Effector memory CD8-positive, alpha-beta T cell (primary cell): ENCODE measurements around the gene OR10H3.
"Not testable (repeated sequence)": the region's sequence is repeated elsewhere in the genome, so short reads cannot be mapped to it uniquely, and the experiment has no call there.

ENCODE experiments used
- ATAC-seq: fragments of 150-1000 bp; cut with Tn5 transposase; replicated peaks from 2 replicates; pipeline ENCODE4 v1.10.0; 2021; ENCODE audit warnings: mild to moderate bottlenecking, moderate library complexity
- DNase-seq, 3 experiments: peaks; one replicate each; pipeline ENCODE4 v3.0.0; 2021
- H3K27ac Mint-ChIP-seq, 2 donors: one replicate each; pipeline ENCODE4 v1.8.0; 2022; ENCODE audit warnings: mild to moderate bottlenecking in 2 of 2, mixed read lengths in 2 of 2, moderate library complexity in 2 of 2
- H3K27me3 Mint-ChIP-seq, 2 donors: one replicate each; pipeline ENCODE4 v1.8.0; 2022; ENCODE audit warnings: mixed read lengths in 2 of 2
- H3K36me3 Mint-ChIP-seq: one replicate; pipeline ENCODE4 v1.8.0; 2022; ENCODE audit warnings: mild to moderate bottlenecking, moderate library complexity, mixed read lengths; ENCODE audit not compliant: insufficient read depth
- H3K4me1 Mint-ChIP-seq, 2 donors: one replicate each; pipeline ENCODE4 v1.8.0; 2022; ENCODE audit warnings: low read depth in 2 of 2, mixed read lengths in 2 of 2
- H3K4me3 Mint-ChIP-seq, 2 donors: one replicate each; pipeline ENCODE4 v1.8.0; 2022; ENCODE audit warnings: mild to moderate bottlenecking in 2 of 2, mixed read lengths in 2 of 2, moderate library complexity in 2 of 2
- H3K9me3 Mint-ChIP-seq, 2 donors: one replicate each; pipeline ENCODE4 v1.8.0; 2022; ENCODE audit warnings: mixed read lengths in 2 of 2

Gene OR10H3

GRCh38 chr19:15740785-15741184 is 3.0 kb downstream of the OR10H3 start:
- no peak for DNase-seq
- Mint-ChIP-seq H3K27me3 (peaks cover 30 to 36% of the 10 kb centered on the region in 2 donors), H3K9me3 (peaks cover 6 to 9% of the 10 kb centered on the region in 2 donors), H3K4me1 (no peaks in the 10 kb centered on the region), H3K27ac (no peak overlapping the region), H3K4me3 (no peak overlapping the region), H3K36me3 (no peaks in the 10 kb centered on the region)
- ATAC-seq, result no peak

DNA sequence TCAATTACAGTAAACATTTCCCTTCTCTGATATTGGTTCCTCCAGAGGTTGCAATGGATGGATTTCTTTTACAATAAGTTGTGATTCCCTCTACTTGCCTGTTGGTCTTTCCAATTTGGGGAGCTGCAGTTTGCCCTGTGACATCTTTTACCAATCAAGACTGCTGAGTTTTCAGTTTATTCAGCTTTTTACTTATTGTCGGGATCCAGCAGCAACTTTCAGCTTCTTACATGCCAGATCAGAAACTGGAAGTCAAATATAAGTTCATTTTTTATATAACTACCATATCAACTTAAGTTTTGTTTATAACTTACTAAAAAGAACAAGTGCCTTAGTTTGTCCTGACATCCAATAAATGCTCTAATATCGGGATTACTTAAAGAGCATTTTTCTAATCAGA is 10.5 kb downstream of the OR10H3 start:
- no peaks in the 10 kb centered on the region for H3K9me3 Mint-ChIP-seq
- no peaks in the 10 kb centered on the region for H3K36me3 Mint-ChIP-seq
- DNase-seq (no peak), ATAC-seq (no peak)
- no peak overlapping the region for H3K27ac Mint-ChIP-seq
- H3K4me3 Mint-ChIP-seq, result no peak overlapping the region
- no peaks in the 10 kb centered on the region for H3K4me1 Mint-ChIP-seq
- H3K27me3 Mint-ChIP-seq, result peaks cover 63% of the 10 kb centered on the region in 2 donors

GRCh38 chr19:15758379-15758778 is 20.6 kb downstream of the OR10H3 start:
- Mint-ChIP-seq H3K9me3 (no peaks in the 10 kb centered on the region), H3K4me1 (peaks cover 0 to 4% of the 10 kb centered on the region in 2 donors), H3K27me3 (peaks cover 82 to 90% of the 10 kb centered on the region in 2 donors), H3K4me3 (no peak overlapping the region), H3K36me3 (no peaks in the 10 kb centered on the region), H3K27ac (no peak overlapping the region)
- DNase-seq (no peak), ATAC-seq (no peak)

GRCh38 chr19:15759962-15760565 is 22.3 kb downstream of the OR10H3 start:
- no peaks in the 10 kb centered on the region for H3K36me3 Mint-ChIP-seq
- no peak overlapping the region for H3K4me3 Mint-ChIP-seq
- DNase-seq (no peak), ATAC-seq (no peak)
- peaks cover 0 to 4% of the 10 kb centered on the region in 2 donors for H3K4me1 Mint-ChIP-seq
- H3K27me3 Mint-ChIP-seq, result peaks cover 77 to 80% of the 10 kb centered on the region in 2 donors
- no peaks in the 10 kb centered on the region for H3K9me3 Mint-ChIP-seq
- no peak overlapping the region for H3K27ac Mint-ChIP-seq

- no peaks in the 10 kb centered on the region for H3K36me3 Mint-ChIP-seq
- H3K27me3 Mint-ChIP-seq, result peaks cover 60 to 64% of the 10 kb centered on the region in 2 donors
- no peaks in the 10 kb centered on the region for H3K9me3 Mint-ChIP-seq
- no peak for DNase-seq
- H3K4me3 Mint-ChIP-seq, result no peak overlapping the region
- H3K4me1 Mint-ChIP-seq, result no peaks in the 10 kb centered on the region
- H3K27ac Mint-ChIP-seq, result no peak overlapping the region
- no peak for ATAC-seq
Measured at GRCh38 chr19:15769586-15769985, 31.8 kb downstream of the OR10H3 start.

GRCh38 chr19:15774159-15774558 is 36.4 kb downstream of the OR10H3 start:
- H3K27me3 Mint-ChIP-seq, result peaks cover 74 to 85% of the 10 kb centered on the region in 2 donors
- H3K4me3 Mint-ChIP-seq, DNase-seq, ATAC-seq, H3K36me3 Mint-ChIP-seq, H3K27ac Mint-ChIP-seq, H3K4me1 Mint-ChIP-seq, H3K9me3 Mint-ChIP-seq: not testable (repeated sequence)

DNA sequence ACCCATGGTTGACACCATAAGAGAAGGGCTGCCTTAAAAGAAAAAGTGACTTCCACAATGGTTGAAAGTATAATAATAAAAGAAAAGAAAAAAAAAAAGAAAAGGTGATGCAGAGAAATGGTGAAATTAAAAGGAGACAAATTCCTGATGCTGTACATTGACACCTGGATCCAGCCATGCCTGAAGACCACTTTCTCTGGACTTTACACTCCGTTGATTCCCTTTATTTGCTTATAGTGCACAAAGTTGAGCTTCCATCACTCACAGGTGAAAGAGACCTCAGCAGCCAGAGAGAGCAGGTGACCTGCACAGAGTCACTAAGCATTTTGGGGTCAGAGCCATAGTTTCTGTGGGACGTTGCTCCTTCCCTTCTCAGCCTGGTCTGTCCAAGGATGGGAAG is 37.5 kb downstream of the OR10H3 start:
- no peak for ATAC-seq

GRCh38 chr19:15776264-15776663 is 38.5 kb downstream of the OR10H3 start:
- H3K36me3 Mint-ChIP-seq, result no peaks in the 10 kb centered on the region
- H3K27me3 Mint-ChIP-seq, result peaks cover 56 to 66% of the 10 kb centered on the region in 2 donors
- ATAC-seq (no peak), DNase-seq (no peak)
- H3K27ac Mint-ChIP-seq, result no peak overlapping the region
- no peaks in the 10 kb centered on the region for H3K9me3 Mint-ChIP-seq
- no peak overlapping the region for H3K4me3 Mint-ChIP-seq
- H3K4me1 Mint-ChIP-seq, result peaks cover 0 to 4% of the 10 kb centered on the region in 2 donors

More for the DNA sequence above, 37.5 kb downstream of the OR10H3 start:
- Mint-ChIP-seq H3K27me3 (peaks cover 66 to 74% of the 10 kb centered on the region in 2 donors), H3K9me3 (no peaks in the 10 kb centered on the region), H3K4me3 (no peak overlapping the region), H3K4me1 (no peaks in the 10 kb centered on the region), H3K27ac (no peak overlapping the region), H3K36me3 (no peaks in the 10 kb centered on the region)
- no peak for DNase-seq

- DNase-seq (no peak), ATAC-seq (no peak)
- Mint-ChIP-seq H3K9me3 (no peaks in the 10 kb centered on the region), H3K27ac (peak overlapping the region in 1 of 2 donors; percentile 18), H3K36me3 (no peaks in the 10 kb centered on the region), H3K4me1 (peaks cover 0 to 4% of the 10 kb centered on the region in 2 donors), H3K4me3 (no peak overlapping the region), H3K27me3 (peaks cover 46 to 55% of the 10 kb centered on the region in 2 donors)
Measured at GRCh38 chr19:15776991-15777970, 39.5 kb downstream of the OR10H3 start.

GRCh38 chr19:15779756-15780476 is 42.1 kb downstream of the OR10H3 start:
- Mint-ChIP-seq H3K4me1 (peaks cover 0 to 4% of the 10 kb centered on the region in 2 donors), H3K4me3 (no peak overlapping the region), H3K27me3 (peaks cover 28 to 30% of the 10 kb centered on the region in 2 donors), H3K36me3 (no peaks in the 10 kb centered on the region), H3K27ac (peak overlapping the region in 1 of 2 donors; percentile 62), H3K9me3 (no peaks in the 10 kb centered on the region)
- ATAC-seq (no peak), DNase-seq (no peak)

DNA sequence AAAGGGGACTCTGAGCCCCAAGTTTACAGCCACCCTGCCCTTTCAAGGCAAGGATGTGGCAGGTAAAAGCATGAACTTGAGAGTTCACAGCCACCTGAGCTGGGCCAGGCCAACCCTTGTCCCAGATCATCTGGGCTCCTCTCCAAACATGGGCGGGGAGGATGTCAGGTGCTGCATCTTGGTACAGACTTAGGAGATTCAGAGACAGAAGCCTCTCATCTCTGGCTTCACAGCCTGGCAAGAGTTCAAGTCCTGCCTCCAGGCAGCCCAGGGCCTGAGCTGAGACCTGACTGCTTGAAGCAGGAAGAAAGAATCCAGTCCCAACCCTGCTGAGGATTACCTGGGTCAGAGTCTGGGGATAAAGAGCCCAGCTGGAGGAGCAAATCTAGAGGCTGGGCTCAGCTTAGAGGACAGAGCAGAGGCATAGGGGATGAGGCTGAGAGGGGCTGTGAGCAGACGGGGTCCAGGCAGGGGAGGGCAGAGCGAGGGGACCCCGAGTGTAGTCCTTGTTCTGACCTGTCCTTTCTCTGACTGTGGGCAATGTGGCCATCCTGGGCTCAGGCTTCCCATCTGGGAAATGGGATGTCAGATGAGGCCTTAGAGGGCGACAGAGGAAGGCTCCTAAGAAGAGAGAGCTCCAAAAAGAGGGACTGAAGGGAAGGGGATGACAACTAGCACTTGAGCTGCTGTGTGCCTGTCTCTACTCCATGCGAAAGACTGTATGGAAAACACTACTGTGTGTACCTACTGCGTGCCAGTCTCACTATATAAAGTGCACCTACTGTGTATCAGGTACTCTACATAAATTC is 43.0 kb downstream of the OR10H3 start:
- ATAC-seq (no peak), DNase-seq (no peak)
- H3K27ac Mint-ChIP-seq, result peak overlapping the region in 1 of 2 donors; percentile 57
- no peaks in the 10 kb centered on the region for H3K9me3 Mint-ChIP-seq
- H3K27me3 Mint-ChIP-seq, result peaks cover 19 to 21% of the 10 kb centered on the region in 2 donors
- H3K4me3 Mint-ChIP-seq, result no peak overlapping the region
- H3K4me1 Mint-ChIP-seq, result peaks cover 0 to 4% of the 10 kb centered on the region in 2 donors
- no peaks in the 10 kb centered on the region for H3K36me3 Mint-ChIP-seq

GRCh38 chr19:15781661-15782060 is 43.9 kb downstream of the OR10H3 start:
- DNase-seq (no peak), ATAC-seq (no peak)
- H3K36me3 Mint-ChIP-seq, result no peaks in the 10 kb centered on the region
- no peak overlapping the region for H3K27ac Mint-ChIP-seq
- no peaks in the 10 kb centered on the region for H3K9me3 Mint-ChIP-seq
- no peak overlapping the region for H3K4me3 Mint-ChIP-seq
- peaks cover 14% of the 10 kb centered on the region in 2 donors for H3K27me3 Mint-ChIP-seq
- peaks cover 0 to 4% of the 10 kb centered on the region in 2 donors for H3K4me1 Mint-ChIP-seq

GRCh38 chr19:15782211-15782610 is 44.4 kb downstream of the OR10H3 start:
- H3K36me3 Mint-ChIP-seq, result no peaks in the 10 kb centered on the region
- ATAC-seq (no peak), DNase-seq (no peak)
- no peaks in the 10 kb centered on the region for H3K9me3 Mint-ChIP-seq
- peaks cover 14 to 15% of the 10 kb centered on the region in 2 donors for H3K27me3 Mint-ChIP-seq
- peaks cover 0 to 4% of the 10 kb centered on the region in 2 donors for H3K4me1 Mint-ChIP-seq
- H3K27ac Mint-ChIP-seq, result no peak overlapping the region
- H3K4me3 Mint-ChIP-seq, result no peak overlapping the region
